Measurements from ENCODE around the gene COL8A1.

The COL8A1 gene

GRCh38 chr3:99713440-99713839 lies 75.0 kb downstream of the COL8A1 start:
- H4K91ac ChIP-seq (ENCODE audit: low read depth, low read length, poor library complexity), result no peak overlapping the region
- no peaks in the 10 kb centered on the region for H3K79me1 ChIP-seq (ENCODE audit: low read depth, low read length)
- H4K8ac ChIP-seq (ENCODE audit: low read depth, low read length), result no peak overlapping the region
- no peak overlapping the region for H2AFZ ChIP-seq (ENCODE audit: low read length)
- no peak for DNase-seq (ENCODE audit: low spot score)
- no peak overlapping the region for H2BK5ac ChIP-seq (ENCODE audit: low read length)
- no peak overlapping the region for H3K18ac ChIP-seq (ENCODE audit: low read length)
- H3K36me3 ChIP-seq (replicated peaks in 1 of 2; ENCODE audit: control insufficient read depth in 2 of 2, insufficient read depth in 2 of 2, low read length in 2 of 2), result no peaks in the 10 kb centered on the region
- H2AK5ac ChIP-seq (ENCODE audit: low read depth, low read length), result no peak overlapping the region
- H3K4me3 ChIP-seq (ENCODE audit: low read length in 2 of 2), result no peak overlapping the region
- no CpG with 5 or more reads among the region's 5 CpGs for WGBS, 2 donors (ENCODE audit: extremely low coverage in 2 of 2, insufficient read length in 2 of 2, insufficient replicate concordance in 1 of 2)
- no peaks in the 10 kb centered on the region for H3K9me3 ChIP-seq (replicated peaks in 1 of 2; ENCODE audit: control insufficient read depth in 2 of 2, insufficient read depth in 1 of 2, low read depth in 1 of 2, low read length in 2 of 2)
- H2BK15ac ChIP-seq (ENCODE audit: low read length), result no peak overlapping the region
- no peak overlapping the region for H2BK120ac ChIP-seq (ENCODE audit: low read depth, low read length)
- no peak overlapping the region for H3K14ac ChIP-seq (ENCODE audit: low read length)
- no peak overlapping the region for H3K4me2 ChIP-seq (ENCODE audit: insufficient read depth, low read length, poor library complexity, severe bottlenecking)
- H3K4ac ChIP-seq (ENCODE audit: low read length), result no peak overlapping the region
- no peak overlapping the region for H3K23ac ChIP-seq (ENCODE audit: low read depth, low read length, poor library complexity)
- no peak overlapping the region for H3K27ac ChIP-seq (replicated peaks; ENCODE audit: low read length)
- no peak overlapping the region for H3K9ac ChIP-seq (ENCODE audit: low read depth, low read length, poor library complexity)
- H3K27me3 ChIP-seq (ENCODE audit: control insufficient read depth in 3 of 3, insufficient read depth in 3 of 3, low read depth in 1 of 3, low read length in 3 of 3), result no peaks in the 10 kb centered on the region
- H3K4me1 ChIP-seq (ENCODE audit: control insufficient read depth in 2 of 2, insufficient read depth in 1 of 2, low read depth in 1 of 2, low read length in 2 of 2), result peaks cover 0 to 6% of the 10 kb centered on the region in 2 donors
- no peak overlapping the region for H2BK12ac ChIP-seq (ENCODE audit: low read length)

GRCh38 chr3:99714146-99714545 lies 75.8 kb downstream of the COL8A1 start:
- Histone ChIP-seq H3K14ac (ENCODE audit: low read length) (no peak overlapping the region), H3K18ac (ENCODE audit: low read length) (no peak overlapping the region), H3K4me3 (ENCODE audit: low read length in 2 of 2) (no peak overlapping the region), H4K8ac (ENCODE audit: low read depth, low read length) (no peak overlapping the region), H3K4me1 (ENCODE audit: control insufficient read depth in 2 of 2, insufficient read depth in 1 of 2, low read depth in 1 of 2, low read length in 2 of 2) (peaks cover 0 to 6% of the 10 kb centered on the region in 2 donors), H3K4ac (ENCODE audit: low read length) (no peak overlapping the region), H3K27ac (replicated peaks; ENCODE audit: low read length) (no peak overlapping the region), H3K9ac (ENCODE audit: low read depth, low read length, poor library complexity) (no peak overlapping the region), H2BK5ac (ENCODE audit: low read length) (no peak overlapping the region), H2AFZ (ENCODE audit: low read length) (no peak overlapping the region), H2BK120ac (ENCODE audit: low read depth, low read length) (no peak overlapping the region), H3K79me1 (ENCODE audit: low read depth, low read length) (no peaks in the 10 kb centered on the region), H4K91ac (ENCODE audit: low read depth, low read length, poor library complexity) (no peak overlapping the region), H3K9me3 (replicated peaks in 1 of 2; ENCODE audit: control insufficient read depth in 2 of 2, insufficient read depth in 1 of 2, low read depth in 1 of 2, low read length in 2 of 2) (no peaks in the 10 kb centered on the region), H2BK12ac (ENCODE audit: low read length) (no peak overlapping the region), H2BK15ac (ENCODE audit: low read length) (no peak overlapping the region), H3K4me2 (ENCODE audit: insufficient read depth, low read length, poor library complexity, severe bottlenecking) (no peak overlapping the region), H3K27me3 (ENCODE audit: control insufficient read depth in 3 of 3, insufficient read depth in 3 of 3, low read depth in 1 of 3, low read length in 3 of 3) (no peaks in the 10 kb centered on the region), H3K36me3 (replicated peaks in 1 of 2; ENCODE audit: control insufficient read depth in 2 of 2, insufficient read depth in 2 of 2, low read length in 2 of 2) (no peaks in the 10 kb centered on the region), H3K23ac (ENCODE audit: low read depth, low read length, poor library complexity) (no peak overlapping the region), H2AK5ac (ENCODE audit: low read depth, low read length) (no peak overlapping the region)
- WGBS, 2 donors (ENCODE audit: extremely low coverage in 2 of 2, insufficient read length in 2 of 2, insufficient replicate concordance in 1 of 2), result no CpG with 5 or more reads among the region's 1 CpG
- no peak for DNase-seq (ENCODE audit: low spot score)

DNA sequence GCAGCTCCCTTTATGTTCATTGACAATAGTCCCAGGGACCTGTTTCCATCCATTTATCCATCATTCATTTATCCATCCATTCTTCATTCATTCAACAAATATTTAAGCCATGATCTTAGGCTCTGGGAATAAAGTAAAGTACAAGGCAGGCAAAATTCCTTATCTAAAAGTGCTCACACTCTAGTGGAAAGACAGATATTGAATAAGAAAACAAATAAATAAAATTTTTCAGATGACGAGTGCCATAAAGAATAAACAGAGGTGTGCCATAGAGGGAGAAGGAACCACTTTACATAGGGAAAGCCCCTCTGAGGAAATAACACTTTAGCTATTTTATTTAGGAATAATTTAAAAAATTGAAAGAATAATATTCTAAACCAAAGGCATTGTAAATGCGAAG lies 76.2 kb downstream of the COL8A1 start:
- H3K9me3 ChIP-seq (replicated peaks in 1 of 2; ENCODE audit: control insufficient read depth in 2 of 2, insufficient read depth in 1 of 2, low read depth in 1 of 2, low read length in 2 of 2), result no peaks in the 10 kb centered on the region
- no peaks in the 10 kb centered on the region for H3K27me3 ChIP-seq (ENCODE audit: control insufficient read depth in 3 of 3, insufficient read depth in 3 of 3, low read depth in 1 of 3, low read length in 3 of 3)
- H2AFZ ChIP-seq (ENCODE audit: low read length), result no peak overlapping the region
- H3K36me3 ChIP-seq (replicated peaks in 1 of 2; ENCODE audit: control insufficient read depth in 2 of 2, insufficient read depth in 2 of 2, low read length in 2 of 2), result no peaks in the 10 kb centered on the region
- no peak overlapping the region for H2BK5ac ChIP-seq (ENCODE audit: low read length)
- no peak overlapping the region for H4K91ac ChIP-seq (ENCODE audit: low read depth, low read length, poor library complexity)
- H3K14ac ChIP-seq (ENCODE audit: low read length), result no peak overlapping the region
- H3K4me1 ChIP-seq (ENCODE audit: control insufficient read depth in 2 of 2, insufficient read depth in 1 of 2, low read depth in 1 of 2, low read length in 2 of 2), result peaks cover 0 to 6% of the 10 kb centered on the region in 2 donors
- no peak overlapping the region for H3K4ac ChIP-seq (ENCODE audit: low read length)
- H4K8ac ChIP-seq (ENCODE audit: low read depth, low read length), result no peak overlapping the region
- H2AK5ac ChIP-seq (ENCODE audit: low read depth, low read length), result no peak overlapping the region
- no peak overlapping the region for H3K4me3 ChIP-seq (ENCODE audit: low read length in 2 of 2)
- H2BK15ac ChIP-seq (ENCODE audit: low read length), result no peak overlapping the region
- no CpG with 5 or more reads among the region's 2 CpGs for WGBS, 2 donors (ENCODE audit: extremely low coverage in 2 of 2, insufficient read length in 2 of 2, insufficient replicate concordance in 1 of 2)
- no peak overlapping the region for H3K18ac ChIP-seq (ENCODE audit: low read length)
- H2BK12ac ChIP-seq (ENCODE audit: low read length), result no peak overlapping the region
- H3K23ac ChIP-seq (ENCODE audit: low read depth, low read length, poor library complexity), result no peak overlapping the region
- H3K9ac ChIP-seq (ENCODE audit: low read depth, low read length, poor library complexity), result no peak overlapping the region
- no peaks in the 10 kb centered on the region for H3K79me1 ChIP-seq (ENCODE audit: low read depth, low read length)
- no peak overlapping the region for H3K4me2 ChIP-seq (ENCODE audit: insufficient read depth, low read length, poor library complexity, severe bottlenecking)
- no peak for DNase-seq (ENCODE audit: low spot score)
- H2BK120ac ChIP-seq (ENCODE audit: low read depth, low read length), result no peak overlapping the region
- no peak overlapping the region for H3K27ac ChIP-seq (replicated peaks; ENCODE audit: low read length)

GRCh38 chr3:99716463-99716995 lies 78.1 kb downstream of the COL8A1 start:
- H2BK120ac ChIP-seq (ENCODE audit: low read depth, low read length), result no peak overlapping the region
- no peak overlapping the region for H2BK5ac ChIP-seq (ENCODE audit: low read length)
- no peaks in the 10 kb centered on the region for H3K79me1 ChIP-seq (ENCODE audit: low read depth, low read length)
- no peak overlapping the region for H4K8ac ChIP-seq (ENCODE audit: low read depth, low read length)
- H2BK15ac ChIP-seq (ENCODE audit: low read length), result no peak overlapping the region
- H3K4ac ChIP-seq (ENCODE audit: low read length), result no peak overlapping the region
- H2BK12ac ChIP-seq (ENCODE audit: low read length), result no peak overlapping the region
- no peak overlapping the region for H3K27ac ChIP-seq (replicated peaks; ENCODE audit: low read length)
- H2AFZ ChIP-seq (ENCODE audit: low read length), result peak overlapping the region; percentile 66
- no peak overlapping the region for H2AK5ac ChIP-seq (ENCODE audit: low read depth, low read length)
- no peaks in the 10 kb centered on the region for H3K27me3 ChIP-seq (ENCODE audit: control insufficient read depth in 3 of 3, insufficient read depth in 3 of 3, low read depth in 1 of 3, low read length in 3 of 3)
- no CpG with 5 or more reads among the region's 3 CpGs for WGBS, 2 donors (ENCODE audit: extremely low coverage in 2 of 2, insufficient read length in 2 of 2, insufficient replicate concordance in 1 of 2)
- H3K4me1 ChIP-seq (ENCODE audit: control insufficient read depth in 2 of 2, insufficient read depth in 1 of 2, low read depth in 1 of 2, low read length in 2 of 2), result peaks cover 0 to 6% of the 10 kb centered on the region in 2 donors
- H4K91ac ChIP-seq (ENCODE audit: low read depth, low read length, poor library complexity), result no peak overlapping the region
- no peaks in the 10 kb centered on the region for H3K36me3 ChIP-seq (replicated peaks in 1 of 2; ENCODE audit: control insufficient read depth in 2 of 2, insufficient read depth in 2 of 2, low read length in 2 of 2)
- H3K9ac ChIP-seq (ENCODE audit: low read depth, low read length, poor library complexity), result no peak overlapping the region
- no peak overlapping the region for H3K4me3 ChIP-seq (ENCODE audit: low read length in 2 of 2)
- no peak overlapping the region for H3K18ac ChIP-seq (ENCODE audit: low read length)
- no peak for DNase-seq (ENCODE audit: low spot score)
- no peak overlapping the region for H3K14ac ChIP-seq (ENCODE audit: low read length)
- H3K4me2 ChIP-seq (ENCODE audit: insufficient read depth, low read length, poor library complexity, severe bottlenecking), result no peak overlapping the region
- no peaks in the 10 kb centered on the region for H3K9me3 ChIP-seq (replicated peaks in 1 of 2; ENCODE audit: control insufficient read depth in 2 of 2, insufficient read depth in 1 of 2, low read depth in 1 of 2, low read length in 2 of 2)
- H3K23ac ChIP-seq (ENCODE audit: low read depth, low read length, poor library complexity), result no peak overlapping the region
